Measurements from ENCODE around the gene PLEKHM3.

DNA sequence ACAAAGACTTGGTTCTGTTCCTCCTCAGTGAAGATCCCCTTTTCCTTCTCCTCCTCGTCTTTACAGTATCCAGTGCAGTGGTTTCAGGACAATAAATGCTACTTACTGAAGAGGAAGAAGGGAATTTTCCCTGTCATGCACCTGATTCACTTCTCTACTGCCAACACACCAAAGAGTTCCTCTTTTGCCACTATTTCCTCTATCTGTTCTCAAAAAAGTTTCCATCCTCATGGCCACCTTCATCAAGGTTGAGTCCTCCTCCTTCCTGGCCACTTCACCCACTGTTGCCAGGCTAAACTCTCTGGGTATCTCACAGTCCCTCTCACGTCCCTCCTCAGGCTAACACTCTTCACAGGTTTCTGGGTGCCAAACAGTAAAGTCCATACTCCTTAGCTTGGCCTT is 41.7 kb downstream of the PLEKHM3 start:
- TF ChIP-seq, protein P1, sequence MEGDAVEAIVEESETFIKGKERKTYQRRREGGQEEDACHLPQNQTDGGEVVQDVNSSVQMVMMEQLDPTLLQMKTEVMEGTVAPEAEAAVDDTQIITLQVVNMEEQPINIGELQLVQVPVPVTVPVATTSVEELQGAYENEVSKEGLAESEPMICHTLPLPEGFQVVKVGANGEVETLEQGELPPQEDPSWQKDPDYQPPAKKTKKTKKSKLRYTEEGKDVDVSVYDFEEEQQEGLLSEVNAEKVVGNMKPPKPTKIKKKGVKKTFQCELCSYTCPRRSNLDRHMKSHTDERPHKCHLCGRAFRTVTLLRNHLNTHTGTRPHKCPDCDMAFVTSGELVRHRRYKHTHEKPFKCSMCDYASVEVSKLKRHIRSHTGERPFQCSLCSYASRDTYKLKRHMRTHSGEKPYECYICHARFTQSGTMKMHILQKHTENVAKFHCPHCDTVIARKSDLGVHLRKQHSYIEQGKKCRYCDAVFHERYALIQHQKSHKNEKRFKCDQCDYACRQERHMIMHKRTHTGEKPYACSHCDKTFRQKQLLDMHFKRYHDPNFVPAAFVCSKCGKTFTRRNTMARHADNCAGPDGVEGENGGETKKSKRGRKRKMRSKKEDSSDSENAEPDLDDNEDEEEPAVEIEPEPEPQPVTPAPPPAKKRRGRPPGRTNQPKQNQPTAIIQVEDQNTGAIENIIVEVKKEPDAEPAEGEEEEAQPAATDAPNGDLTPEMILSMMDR (IDR thresholded peaks at IDR 0.05) = no peak
- no peak for TF ChIP-seq POLR2A (IDR thresholded peaks at IDR 0.05)
- no peak for TF ChIP-seq EP300 (IDR thresholded peaks at IDR 0.05)
